ENCODE data around the gene CTSA.

CTSA gene

GRCh38 chr20:45946149-45946970 is 55.2 kb downstream of the CTSA start:
- no peak for TF ChIP-seq CTCF (IDR thresholded peaks at IDR 0.05)

GRCh38 chr20:45947110-45947866 is 56.2 kb downstream of the CTSA start:
- TF ChIP-seq CTCF (IDR thresholded peaks at IDR 0.05): no peak

- TF ChIP-seq CTCF (IDR thresholded peaks at IDR 0.05): no peak
These were observed 57.2 kb downstream of the CTSA start for GRCh38 chr20:45948261-45948733.
